GM21367 (cell line): ENCODE data around the gene TREML4.

Experiments
- ATAC-seq: cut with Tn5 transposase; IDR thresholded peaks from one replicate; pipeline ENCODE4 v1.9.1; 2021; ENCODE audit not compliant: unreplicated experiment

Gene TREML4

GRCh38 chr6:41252401-41253169 is 24.4 kb downstream of the TREML4 start:
- no peak for ATAC-seq

- ATAC-seq = no peak
These were observed 27.0 kb downstream of the TREML4 start for GRCh38 chr6:41255110-41255509.

- no peak for ATAC-seq
These were observed 27.6 kb downstream of the TREML4 start for GRCh38 chr6:41255638-41256246.

- peak; percentile 50 for ATAC-seq
These were observed 28.2 kb downstream of the TREML4 start for GRCh38 chr6:41256383-41256782.

GRCh38 chr6:41257369-41258195 is 29.4 kb downstream of the TREML4 start:
- no peak for ATAC-seq

- no peak for ATAC-seq
These were observed 30.0 kb downstream of the TREML4 start for GRCh38 chr6:41258196-41258493.

- no peak for ATAC-seq
These were observed 34.3 kb downstream of the TREML4 start for GRCh38 chr6:41262401-41262800.

- ATAC-seq = no peak
These were observed 35.1 kb downstream of the TREML4 start for GRCh38 chr6:41263267-41263666.

GRCh38 chr6:41266541-41266940 is 38.4 kb downstream of the TREML4 start:
- no peak for ATAC-seq

GRCh38 chr6:41268478-41268877 is 40.3 kb downstream of the TREML4 start:
- no peak for ATAC-seq

GRCh38 chr6:41269166-41269565 is 41.0 kb downstream of the TREML4 start:
- ATAC-seq = no peak

GRCh38 chr6:41269716-41270115 is 41.6 kb downstream of the TREML4 start:
- ATAC-seq = no peak

GRCh38 chr6:41271901-41272395 is 43.8 kb downstream of the TREML4 start:
- no peak for ATAC-seq

GRCh38 chr6:41272591-41273240 is 44.6 kb downstream of the TREML4 start:
- ATAC-seq = no peak

- ATAC-seq = no peak
These were observed 45.6 kb downstream of the TREML4 start for GRCh38 chr6:41273714-41274113.

- ATAC-seq = no peak
These were observed 46.1 kb downstream of the TREML4 start for GRCh38 chr6:41274256-41274655.

GRCh38 chr6:41275489-41275888 is 47.3 kb downstream of the TREML4 start:
- no peak for ATAC-seq

- ATAC-seq = no peak
These were observed 49.5 kb downstream of the TREML4 start for GRCh38 chr6:41277605-41278004.

- no peak for ATAC-seq
These were observed 50.7 kb downstream of the TREML4 start for GRCh38 chr6:41278699-41279405.

- no peak for ATAC-seq
These were observed 52.4 kb downstream of the TREML4 start for GRCh38 chr6:41280381-41281057.
